GM18861 (cell line): ENCODE measurements around the gene SBNO2.

ENCODE experiments used
- ATAC-seq: cut with Tn5 transposase; IDR thresholded peaks from one replicate; pipeline ENCODE4 v1.9.1; 2021; ENCODE audit not compliant: unreplicated experiment

The SBNO2 gene, protein sequence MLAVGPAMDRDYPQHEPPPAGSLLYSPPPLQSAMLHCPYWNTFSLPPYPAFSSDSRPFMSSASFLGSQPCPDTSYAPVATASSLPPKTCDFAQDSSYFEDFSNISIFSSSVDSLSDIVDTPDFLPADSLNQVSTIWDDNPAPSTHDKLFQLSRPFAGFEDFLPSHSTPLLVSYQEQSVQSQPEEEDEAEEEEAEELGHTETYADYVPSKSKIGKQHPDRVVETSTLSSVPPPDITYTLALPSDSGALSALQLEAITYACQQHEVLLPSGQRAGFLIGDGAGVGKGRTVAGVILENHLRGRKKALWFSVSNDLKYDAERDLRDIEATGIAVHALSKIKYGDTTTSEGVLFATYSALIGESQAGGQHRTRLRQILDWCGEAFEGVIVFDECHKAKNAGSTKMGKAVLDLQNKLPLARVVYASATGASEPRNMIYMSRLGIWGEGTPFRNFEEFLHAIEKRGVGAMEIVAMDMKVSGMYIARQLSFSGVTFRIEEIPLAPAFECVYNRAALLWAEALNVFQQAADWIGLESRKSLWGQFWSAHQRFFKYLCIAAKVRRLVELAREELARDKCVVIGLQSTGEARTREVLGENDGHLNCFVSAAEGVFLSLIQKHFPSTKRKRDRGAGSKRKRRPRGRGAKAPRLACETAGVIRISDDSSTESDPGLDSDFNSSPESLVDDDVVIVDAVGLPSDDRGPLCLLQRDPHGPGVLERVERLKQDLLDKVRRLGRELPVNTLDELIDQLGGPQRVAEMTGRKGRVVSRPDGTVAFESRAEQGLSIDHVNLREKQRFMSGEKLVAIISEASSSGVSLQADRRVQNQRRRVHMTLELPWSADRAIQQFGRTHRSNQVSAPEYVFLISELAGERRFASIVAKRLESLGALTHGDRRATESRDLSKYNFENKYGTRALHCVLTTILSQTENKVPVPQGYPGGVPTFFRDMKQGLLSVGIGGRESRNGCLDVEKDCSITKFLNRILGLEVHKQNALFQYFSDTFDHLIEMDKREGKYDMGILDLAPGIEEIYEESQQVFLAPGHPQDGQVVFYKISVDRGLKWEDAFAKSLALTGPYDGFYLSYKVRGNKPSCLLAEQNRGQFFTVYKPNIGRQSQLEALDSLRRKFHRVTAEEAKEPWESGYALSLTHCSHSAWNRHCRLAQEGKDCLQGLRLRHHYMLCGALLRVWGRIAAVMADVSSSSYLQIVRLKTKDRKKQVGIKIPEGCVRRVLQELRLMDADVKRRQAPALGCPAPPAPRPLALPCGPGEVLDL (N-terminal part only)

DNA sequence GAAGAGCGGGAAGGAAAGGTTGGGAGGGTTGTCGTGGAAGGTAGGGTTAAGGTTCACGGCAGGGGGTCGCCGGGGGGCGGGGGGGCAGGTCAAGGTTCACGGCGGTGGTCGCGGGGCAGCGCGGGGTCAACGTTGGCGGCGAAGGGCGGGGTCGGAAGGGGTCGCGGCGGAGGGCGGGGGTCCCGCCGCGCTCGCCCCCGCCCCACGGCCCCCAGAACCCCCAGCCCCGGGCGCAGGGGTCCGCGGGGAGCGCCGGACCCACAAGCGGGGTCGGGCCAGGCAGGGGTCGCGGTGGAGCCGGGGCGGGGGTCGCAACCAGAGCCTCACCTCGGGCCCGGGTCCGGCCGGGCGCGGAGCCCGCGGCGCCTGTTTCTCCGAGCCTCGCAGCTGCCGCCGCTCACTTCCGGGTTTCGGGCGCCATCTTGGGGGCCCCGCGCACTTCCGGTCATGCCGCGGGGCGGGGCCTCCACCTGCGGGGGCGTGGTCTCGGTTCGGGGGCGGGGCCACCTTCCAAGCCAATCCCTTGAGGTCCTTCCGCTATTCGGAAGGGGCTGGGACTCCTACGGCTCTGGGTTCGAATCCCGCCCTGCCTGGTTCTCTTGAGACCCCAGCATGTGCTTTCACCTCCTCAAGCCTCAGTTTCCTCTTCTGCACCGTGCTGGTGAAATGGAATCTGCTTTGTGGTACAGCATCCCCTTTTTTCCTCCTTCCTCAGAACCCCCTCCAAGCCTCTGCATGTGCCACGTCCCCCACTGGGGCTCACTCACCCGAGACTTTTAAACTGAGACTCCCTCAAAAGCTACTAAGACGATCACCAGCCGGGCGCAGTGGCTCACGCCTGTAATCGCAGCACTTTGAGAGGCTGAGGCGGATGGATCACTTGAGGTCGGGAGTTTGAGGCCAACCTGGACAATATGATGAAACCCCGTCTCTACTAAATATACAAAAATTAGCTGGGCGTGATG, at the start of gene SBNO2:
SBNO2 (minus strand) TSS at position 424 of the 965 bp plus-strand sequence. CDS start 19,992 bp downstream, outside the sequence.
- ATAC-seq = no peak

DNA sequence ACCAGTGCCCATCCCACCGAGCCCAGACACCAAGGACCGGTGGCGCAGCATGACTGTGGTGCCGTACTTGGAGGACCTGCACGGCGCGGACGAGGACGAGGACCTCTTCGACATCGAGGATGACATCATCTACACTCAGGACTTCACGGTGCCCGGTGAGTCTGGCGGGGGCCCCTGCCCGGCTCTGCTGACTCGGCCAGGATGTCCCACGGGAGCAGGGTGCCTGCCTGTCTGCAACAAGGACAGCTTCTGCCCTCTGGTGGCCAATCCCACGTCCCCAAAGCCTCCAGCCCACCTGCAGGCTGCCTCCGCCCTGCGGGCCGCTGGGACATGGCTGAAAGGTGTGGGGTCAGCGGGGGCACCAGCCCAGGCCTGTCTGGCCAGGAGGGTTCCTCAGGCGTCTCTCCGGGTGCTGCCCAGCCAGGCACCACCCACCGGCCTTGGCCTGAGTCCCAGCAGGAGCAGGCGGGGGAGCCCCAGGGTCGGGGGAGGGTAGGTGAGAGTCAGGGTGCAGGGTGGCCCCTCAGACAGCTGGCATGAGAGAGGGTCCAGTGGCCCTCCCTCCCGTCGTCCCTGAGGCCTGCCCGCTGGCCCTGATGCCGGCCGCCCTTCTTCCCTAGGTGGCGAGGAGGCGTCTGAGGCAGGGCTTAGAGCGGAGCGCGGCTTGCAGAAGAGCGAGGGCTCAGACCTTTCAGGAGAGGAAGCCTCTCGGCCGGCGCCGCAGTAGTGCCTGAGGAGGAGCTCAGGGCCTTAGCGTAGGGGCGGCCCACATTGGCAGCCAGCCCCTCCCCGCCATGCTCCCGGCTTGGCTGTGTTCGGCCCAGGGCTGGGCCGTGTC, 49.2 kb upstream of the SBNO2 start:
- no peak for ATAC-seq

DNA sequence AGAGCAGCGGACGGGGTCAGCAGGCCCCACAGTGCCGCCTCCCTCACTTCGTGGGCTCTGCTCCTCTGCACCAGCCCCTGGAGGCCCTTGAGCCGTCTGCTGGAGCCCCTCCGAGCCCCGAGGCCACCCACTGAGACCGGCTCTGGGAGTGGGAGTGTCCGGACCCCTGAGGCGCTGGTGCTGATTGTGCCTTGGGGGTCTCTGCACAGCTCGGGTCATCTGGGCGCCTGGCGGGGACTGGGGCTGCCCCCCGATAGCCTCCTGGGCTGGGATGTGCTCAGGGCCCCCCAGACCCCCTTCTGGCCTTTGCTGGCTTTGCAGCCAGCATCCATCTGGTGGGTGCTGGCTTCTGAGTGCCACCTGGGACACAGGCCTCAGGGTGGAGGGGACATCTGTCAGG, 48.3 kb upstream of the SBNO2 start:
- ATAC-seq = no peak

DNA sequence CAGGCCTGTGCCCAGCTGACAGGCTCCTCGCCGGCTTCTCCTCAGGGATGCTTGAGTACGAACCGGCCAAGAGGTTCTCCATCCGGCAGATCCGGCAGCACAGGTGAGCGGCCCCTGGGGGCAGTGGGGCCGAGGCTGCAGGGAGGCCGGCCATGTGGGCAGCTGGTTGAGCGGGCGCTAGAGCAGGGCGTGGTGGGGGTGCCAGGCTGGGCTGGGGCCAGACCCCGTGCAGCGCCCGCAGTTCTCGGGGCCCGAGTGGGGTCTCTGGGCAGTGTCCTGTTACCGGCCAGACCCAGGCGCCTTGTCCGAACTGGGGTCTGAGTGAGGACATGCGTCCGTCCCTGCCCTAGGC, 47.8 kb upstream of the SBNO2 start:
- no peak for ATAC-seq

DNA sequence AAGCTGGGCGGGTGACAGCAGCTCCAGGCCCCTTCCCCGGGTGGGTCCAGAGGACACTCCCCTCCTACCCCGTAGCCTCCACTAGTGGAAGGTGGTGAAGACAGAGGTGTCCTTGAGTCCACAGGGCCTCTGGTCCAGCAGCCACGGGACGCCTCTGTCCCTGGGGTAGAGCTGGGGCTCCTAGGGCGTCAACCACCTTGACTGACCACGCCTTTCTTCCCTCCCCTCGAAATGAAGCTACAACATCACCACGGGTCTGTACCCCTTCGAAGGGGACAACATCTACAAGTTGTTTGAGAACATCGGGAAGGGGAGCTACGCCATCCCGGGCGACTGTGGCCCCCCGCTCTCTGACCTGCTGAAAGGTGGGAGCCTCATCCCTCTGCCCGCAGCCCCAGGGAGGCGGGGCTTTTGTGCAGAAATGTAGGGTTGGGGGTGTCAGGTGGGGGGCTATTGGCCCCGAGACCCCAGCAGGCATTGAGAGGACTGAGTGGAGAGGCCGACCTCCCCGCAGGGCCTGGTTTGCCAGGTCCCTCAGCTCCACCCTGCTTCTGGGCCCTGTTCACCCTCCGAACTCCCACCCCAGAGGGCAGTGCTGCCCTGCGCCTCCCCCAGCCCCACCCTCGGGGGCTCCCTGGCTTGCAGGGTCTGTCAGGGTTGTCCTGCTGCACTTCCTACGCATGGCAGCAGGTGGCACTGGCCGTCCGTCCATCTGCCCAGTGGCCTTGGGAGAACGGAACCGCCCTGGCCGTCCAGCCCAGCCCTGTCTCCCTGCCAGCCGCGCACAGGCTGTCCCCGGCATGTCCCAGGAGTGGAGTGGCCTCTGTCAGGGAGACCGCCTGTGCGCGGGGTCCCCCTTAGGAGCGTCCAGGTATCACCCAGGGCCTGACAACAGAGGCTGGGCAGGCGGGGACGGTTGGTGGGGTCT, 47.2 kb upstream of the SBNO2 start:
- no peak for ATAC-seq

DNA sequence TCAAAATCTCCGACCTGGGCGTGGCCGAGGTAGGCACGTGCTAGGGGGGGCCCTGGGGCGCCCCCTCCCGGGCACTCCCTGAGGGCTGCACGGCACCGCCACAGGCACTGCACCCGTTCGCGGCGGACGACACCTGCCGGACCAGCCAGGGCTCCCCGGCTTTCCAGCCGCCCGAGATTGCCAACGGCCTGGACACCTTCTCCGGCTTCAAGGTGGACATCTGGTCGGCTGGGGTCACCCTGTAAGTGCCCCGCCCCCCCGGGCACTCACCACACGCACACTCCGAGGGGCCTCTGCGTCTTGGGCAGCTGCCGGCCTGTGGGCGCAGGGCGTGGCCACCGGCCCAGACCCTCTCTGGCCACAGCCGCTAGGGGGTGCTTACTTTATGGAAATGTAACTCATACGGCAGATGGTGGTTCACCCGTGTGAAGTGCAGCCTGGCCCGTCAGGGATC, 46.4 kb upstream of the SBNO2 start:
- no peak for ATAC-seq

DNA sequence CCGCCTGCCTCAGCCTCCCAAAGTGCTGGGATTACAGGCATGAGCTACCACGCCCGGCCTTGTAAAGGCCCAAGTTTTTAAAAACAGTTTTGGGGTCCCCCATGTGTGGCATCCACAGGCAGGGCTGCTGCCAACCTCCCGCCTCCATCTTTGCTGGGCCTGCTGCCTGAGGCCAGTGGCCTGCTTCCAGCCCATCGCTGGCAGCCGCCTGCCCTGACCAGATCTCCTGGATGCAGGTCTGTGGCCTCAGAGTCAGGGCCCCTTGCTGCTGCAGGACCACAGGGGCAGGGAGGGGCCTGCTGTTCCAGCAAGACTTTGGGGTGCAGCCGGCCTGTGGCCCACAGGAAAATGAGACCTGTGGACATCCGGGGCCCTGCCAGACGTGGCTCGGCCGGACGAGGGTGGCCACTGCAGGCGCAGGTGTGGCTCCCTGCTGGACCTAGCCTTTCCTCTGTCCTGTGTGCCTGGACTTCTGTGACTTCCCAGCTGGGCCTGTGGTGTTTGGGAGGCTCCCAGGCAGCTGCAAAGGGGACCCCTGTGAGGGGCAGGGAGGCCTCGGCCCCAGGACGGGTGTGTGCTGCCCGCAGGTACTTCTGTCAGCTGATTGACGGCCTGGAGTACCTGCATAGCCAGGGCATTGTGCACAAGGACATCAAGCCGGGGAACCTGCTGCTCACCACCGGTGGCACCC, 45.9 kb upstream of the SBNO2 start:
- no peak for ATAC-seq

DNA sequence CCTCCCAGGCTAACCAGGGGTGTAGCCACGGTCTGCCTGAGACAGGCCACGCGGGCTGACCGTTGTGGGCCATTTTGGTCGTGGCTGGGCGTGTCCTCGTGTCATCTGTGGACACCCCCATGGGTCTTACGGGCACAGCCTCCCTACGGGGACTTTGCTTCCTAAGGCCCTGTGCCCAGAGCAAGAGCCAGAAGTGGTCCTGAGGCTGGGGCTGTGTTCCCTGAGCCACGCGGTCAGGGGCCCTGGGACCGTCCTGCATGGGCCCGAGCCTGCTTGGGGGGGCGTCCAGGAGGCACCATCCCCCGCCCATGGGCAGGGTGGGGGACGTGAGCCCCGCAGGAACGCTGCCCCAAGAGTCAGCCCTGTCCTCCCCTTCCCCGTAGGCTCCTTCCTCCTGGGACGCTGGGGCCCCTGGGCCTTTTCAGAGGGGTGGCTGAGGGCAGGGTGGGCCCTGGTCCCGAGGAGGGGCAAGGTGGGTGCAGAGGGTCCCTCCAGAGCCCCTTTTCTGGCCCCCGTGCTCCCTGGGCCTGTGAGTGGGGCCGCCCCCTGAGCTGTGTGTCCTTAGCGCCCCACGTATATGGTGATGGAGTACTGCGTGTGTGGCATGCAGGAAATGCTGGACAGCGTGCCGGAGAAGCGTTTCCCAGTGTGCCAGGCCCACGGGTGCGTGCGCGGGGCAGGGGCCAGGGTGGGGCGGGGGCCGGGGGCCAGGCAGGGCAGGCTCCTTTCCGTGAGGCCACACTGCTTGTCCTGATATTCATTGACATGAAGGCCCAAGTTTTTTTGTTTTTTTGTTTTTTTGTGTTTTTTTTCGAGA, 44.9 kb upstream of the SBNO2 start:
- ATAC-seq = no peak

DNA sequence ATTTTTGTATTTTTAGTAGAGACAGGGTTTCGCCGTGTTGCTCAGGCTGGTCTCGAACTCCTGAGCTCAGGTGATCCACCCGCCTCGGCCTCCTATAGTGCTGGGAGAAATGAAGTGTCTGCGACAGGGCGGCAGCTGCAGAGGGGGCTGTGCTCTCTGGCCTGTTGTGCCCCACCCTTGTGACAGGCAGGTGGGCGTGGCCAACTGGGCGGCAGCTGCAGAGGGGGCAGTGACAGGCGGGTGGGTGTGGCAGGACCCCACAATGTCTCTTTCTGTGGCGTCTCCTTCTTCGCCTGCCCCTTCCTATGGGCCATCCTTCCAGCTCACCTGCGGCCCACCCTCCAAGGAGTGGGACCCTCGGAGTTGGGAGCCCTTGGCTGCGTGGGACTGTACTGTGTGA, 43.3 kb upstream of the SBNO2 start:
- ATAC-seq = no peak

DNA sequence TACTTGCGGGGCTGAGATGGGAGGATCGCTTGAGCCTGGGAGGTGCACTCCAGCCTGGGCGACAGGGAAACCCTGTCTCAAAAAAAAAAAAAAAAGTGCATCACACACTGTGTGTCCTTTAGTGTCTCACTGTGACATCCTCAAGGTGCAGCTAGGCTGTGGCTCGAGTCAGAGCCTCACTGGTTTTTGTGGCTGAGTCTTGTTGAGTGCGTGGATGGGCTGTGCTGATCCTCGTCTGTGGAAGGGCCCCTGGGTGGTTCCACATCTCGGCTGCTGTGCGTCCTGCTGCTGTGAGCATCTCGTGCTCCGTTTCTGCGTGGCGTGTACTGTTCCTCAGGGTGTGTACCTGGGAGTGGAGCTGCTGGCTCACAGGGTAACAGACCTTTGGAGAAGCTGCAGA, 42.7 kb upstream of the SBNO2 start:
- ATAC-seq = no peak

DNA sequence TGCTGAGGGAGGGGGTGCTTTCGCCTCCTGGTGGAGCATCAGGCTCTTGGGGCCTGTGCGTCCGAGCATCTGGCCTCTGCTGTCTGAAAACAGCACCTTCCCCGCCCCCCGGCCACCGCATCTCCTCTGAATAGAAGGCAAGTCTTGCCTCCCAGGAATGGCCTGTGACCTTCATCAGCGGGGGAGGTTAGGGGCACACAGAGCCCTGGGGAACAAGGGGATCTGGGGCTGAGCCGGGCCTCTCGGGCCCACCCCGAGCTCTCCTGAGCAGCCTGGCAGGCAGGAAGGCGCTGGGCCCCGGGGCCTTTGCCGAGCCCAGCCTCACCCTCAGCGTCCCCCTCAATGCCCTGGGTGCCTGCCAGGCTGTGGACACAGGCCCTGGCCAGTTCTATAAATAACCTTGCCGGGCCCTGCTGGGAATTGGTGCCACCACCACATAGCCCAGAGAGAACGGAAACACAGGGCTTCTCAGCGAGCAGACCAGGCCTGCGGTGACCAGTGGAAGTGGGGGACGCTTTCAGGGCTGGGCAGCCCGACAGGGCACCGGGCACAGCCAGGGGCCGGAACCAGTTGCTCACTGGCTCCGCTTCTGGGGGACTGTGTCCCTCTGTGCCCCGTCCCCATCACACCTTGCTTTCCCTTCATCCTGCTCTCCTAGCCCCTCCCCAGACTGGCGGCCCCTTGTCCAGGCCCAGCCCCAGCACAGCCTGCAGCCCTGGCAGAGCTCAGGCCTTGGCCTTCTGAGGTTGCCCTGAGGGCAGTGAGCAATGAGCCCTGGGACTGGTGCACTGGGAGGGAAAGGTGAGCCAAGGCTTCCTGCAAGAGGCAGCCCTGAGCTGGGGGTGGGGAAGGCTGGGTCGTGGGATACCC, 41.0 kb upstream of the SBNO2 start:
- no peak for ATAC-seq

DNA sequence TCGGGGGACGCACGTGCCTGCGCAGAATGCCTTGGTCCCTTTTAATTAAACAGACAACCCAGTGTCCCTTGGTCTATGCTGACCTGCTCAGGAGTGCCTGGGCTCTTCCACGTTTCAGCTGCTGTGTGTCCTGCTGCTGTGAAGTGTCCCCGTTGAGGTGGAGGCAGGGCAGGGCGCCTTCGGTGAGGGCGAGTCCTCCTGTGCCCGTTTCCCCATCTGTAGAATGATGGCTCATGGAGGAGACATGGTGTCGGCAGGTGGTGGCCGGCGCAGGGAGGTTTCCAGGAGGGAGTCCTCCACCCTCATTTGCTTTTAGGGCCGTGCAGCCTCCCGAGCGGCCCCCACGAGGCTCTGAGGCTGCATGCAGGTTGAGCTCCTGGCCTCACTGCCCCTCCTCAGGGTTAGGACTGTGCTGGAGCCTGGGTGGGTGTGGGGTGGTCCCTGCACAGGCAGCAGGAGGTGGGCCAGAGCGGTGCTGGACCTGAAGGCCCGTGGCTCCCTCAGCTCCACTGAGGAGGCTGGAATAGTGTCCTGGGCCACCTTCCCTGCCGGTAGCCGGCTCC, 40.3 kb upstream of the SBNO2 start:
- no peak for ATAC-seq

DNA sequence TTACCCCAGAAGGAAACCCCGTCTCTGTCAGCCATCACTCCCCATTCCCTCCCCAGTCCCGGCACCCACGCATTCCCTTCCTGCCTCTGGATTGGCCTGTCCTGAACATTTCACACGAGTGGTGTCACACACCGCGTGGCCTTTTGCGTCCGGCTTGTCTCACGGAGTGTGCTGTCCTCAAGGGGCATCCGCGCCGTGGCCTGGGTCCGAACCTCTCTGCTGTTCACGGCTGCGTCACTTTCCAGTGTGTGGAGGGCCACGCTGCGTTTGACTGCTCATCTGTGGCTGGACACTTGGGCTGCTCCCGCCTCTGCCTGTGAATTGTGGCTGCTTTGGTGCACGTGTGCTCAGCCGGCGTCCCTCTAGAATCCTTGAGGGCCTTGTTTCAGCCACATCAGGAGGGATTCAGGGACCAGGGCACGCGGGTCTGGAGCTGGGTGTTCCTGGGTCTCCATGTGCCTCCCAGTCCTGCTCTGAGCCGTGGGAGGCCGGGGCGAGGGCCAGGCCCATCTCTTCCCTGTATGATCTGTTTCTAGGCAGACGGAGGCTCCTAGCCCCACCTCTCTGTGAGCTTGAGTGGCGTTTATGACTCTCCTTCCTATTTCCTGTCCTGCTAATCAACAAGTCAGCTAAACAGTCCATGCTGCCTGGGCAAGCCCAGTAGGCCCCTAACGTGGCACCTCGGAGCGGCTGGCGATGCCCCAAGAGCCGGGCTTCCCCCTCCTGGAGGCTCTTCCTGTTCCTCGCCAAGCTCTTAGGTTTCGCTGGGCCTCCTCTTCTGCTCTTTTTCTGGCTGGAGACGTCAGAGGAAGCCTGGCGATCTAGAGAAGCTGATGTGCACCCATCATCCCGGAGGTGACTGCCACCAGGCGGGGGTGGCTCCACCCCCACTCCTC, 39.6 kb upstream of the SBNO2 start:
- no peak for ATAC-seq

DNA sequence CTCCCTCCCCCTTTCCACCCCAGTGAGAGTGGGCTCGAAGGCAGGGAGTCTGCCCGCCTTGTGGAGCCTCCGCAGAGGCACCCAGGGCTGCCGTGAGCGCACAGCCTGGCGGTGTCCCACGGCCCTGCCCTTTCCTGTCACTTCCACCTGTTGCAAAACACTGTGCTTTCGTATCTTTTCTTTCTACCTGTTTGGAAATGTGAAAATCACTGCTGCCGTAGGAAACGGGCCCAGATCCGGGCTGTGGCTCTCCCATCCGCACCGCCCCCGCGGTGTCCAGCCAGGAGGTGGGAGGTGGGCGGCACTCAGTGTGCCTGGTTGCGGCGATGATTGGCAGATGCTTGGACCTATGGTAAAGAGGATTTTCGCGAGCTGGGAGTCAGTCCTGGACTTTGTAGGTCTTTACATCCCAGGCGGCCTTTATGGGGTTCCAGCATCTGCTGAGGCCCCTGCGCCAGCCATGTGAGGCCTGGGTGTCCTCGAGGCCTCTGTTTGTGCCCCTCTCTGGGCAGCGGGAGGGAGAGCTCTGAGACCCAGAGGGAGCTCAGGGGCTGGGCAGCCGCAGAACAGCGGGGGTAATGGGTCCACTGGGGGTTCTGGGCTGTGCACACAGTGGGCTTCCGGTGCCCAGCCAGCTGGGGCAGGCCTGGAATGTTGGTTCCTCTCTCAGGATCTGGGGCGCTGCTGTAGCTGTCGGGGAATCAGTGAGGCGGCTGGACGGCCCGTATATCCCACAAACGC, 37.6 kb upstream of the SBNO2 start:
- ATAC-seq = no peak
